WERI-Rb-1 (cell line): ENCODE measurements around the gene LMF2.

Source experiments
- DNase-seq: peaks from one replicate; pipeline ENCODE4 v3.0.0-alpha.2; 2020
- H3K27ac ChIP-seq: fragments of 250-450 bp; sonication (Bioruptor Pico); 2 replicates; pipeline ENCODE4 v1.5.1; 2020; ENCODE audit warnings: mild to moderate bottlenecking, moderate library complexity
- H3K27me3 ChIP-seq: fragments of 250-450 bp; sonication (Bioruptor Pico); 2 replicates; pipeline ENCODE4 v1.5.1; 2021; ENCODE audit warnings: mild to moderate bottlenecking, low read depth, moderate library complexity; ENCODE audit not compliant: insufficient read depth, severe bottlenecking
- H3K36me3 ChIP-seq: fragments of 250-450 bp; sonication (Bioruptor Pico); 2 replicates; pipeline ENCODE4 v1.5.1; 2020; ENCODE audit warnings: mild to moderate bottlenecking, moderate library complexity
- H3K4me3 ChIP-seq: 2 replicates; pipeline ENCODE4 v1.5.1; 2011; ENCODE audit warnings: low read depth, mild to moderate bottlenecking, control low read depth, low read length
- H3K9me3 ChIP-seq: fragments of 250-450 bp; sonication (Bioruptor Pico); 2 replicates; pipeline ENCODE4 v1.5.1; 2021; ENCODE audit warnings: mild to moderate bottlenecking, moderate library complexity; ENCODE audit not compliant: severe bottlenecking
- TF ChIP-seq, protein P1 (sequence below): IDR thresholded peaks from 2 replicates; pipeline ENCODE4 v1.5.1; 2011; ENCODE audit warnings: low read depth, mild to moderate bottlenecking, control low read depth, inconsistent platforms, low read length

The LMF2 gene

GRCh38 chr22:50460938-50461337, 46.6 kb downstream of the LMF2 start:
- peaks cover 88% of the 10 kb centered on the region for H3K36me3 ChIP-seq
- no peaks in the 10 kb centered on the region for H3K9me3 ChIP-seq
- DNase-seq: no peak
- no peak overlapping the region for H3K27ac ChIP-seq
- H3K4me3 ChIP-seq: no peak overlapping the region
- no peaks in the 10 kb centered on the region for H3K27me3 ChIP-seq
- TF ChIP-seq, protein P1, sequence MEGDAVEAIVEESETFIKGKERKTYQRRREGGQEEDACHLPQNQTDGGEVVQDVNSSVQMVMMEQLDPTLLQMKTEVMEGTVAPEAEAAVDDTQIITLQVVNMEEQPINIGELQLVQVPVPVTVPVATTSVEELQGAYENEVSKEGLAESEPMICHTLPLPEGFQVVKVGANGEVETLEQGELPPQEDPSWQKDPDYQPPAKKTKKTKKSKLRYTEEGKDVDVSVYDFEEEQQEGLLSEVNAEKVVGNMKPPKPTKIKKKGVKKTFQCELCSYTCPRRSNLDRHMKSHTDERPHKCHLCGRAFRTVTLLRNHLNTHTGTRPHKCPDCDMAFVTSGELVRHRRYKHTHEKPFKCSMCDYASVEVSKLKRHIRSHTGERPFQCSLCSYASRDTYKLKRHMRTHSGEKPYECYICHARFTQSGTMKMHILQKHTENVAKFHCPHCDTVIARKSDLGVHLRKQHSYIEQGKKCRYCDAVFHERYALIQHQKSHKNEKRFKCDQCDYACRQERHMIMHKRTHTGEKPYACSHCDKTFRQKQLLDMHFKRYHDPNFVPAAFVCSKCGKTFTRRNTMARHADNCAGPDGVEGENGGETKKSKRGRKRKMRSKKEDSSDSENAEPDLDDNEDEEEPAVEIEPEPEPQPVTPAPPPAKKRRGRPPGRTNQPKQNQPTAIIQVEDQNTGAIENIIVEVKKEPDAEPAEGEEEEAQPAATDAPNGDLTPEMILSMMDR: no peak

DNA sequence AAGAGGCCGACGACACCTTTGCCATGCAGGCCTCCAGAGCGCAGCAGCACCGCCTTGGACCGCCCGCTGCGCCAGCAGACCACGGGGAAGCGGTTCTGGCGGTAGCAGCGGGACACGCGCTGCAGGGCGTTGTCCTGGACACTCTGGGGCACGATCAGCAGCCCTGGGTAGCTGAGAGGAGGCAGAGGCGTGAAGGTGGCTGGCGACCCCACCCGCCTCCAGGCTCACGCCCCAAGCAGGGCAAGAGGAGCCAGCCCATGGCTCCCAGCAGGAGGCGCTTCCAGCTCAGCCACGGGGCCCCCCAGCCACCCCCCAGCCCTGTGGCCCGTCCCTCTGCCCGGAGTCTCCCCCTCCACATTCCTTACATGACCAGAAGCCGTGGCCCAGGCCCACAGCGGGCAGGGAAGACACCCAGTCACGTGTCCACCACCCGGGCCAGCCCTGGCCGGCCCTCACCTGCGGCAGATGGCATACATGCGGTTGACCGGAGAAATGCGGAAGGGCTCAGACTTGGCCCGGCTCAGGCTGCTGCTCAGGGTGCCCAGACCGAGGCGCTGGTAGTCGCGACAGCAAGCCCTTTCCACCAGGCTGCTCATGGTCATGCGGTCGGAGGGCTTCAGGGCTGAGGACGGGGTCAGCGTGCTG, 47.9 kb downstream of the LMF2 start:
- Histone ChIP-seq H3K27me3 (no peaks in the 10 kb centered on the region), H3K4me3 (no peak overlapping the region), H3K36me3 (peaks cover 90% of the 10 kb centered on the region), H3K9me3 (no peaks in the 10 kb centered on the region), H3K27ac (no peak overlapping the region)
- DNase-seq: no peak
- TF ChIP-seq, protein P1: peak; percentile 20; the same call in 1 of the 2 replicates

- H3K27me3 ChIP-seq: no peaks in the 10 kb centered on the region
- DNase-seq: no peak
- TF ChIP-seq, protein P1: no peak
- H3K27ac ChIP-seq: no peak overlapping the region
- H3K36me3 ChIP-seq: peaks cover 90% of the 10 kb centered on the region
- H3K4me3 ChIP-seq: no peak overlapping the region
- H3K9me3 ChIP-seq: no peaks in the 10 kb centered on the region
Observed at GRCh38 chr22:50459016-50459415, 48.5 kb downstream of the LMF2 start.

GRCh38 chr22:50456466-50457234, 50.9 kb downstream of the LMF2 start:
- DNase-seq: peak; percentile 50
- Histone ChIP-seq H3K27ac (no peak overlapping the region), H3K36me3 (peaks cover 81% of the 10 kb centered on the region), H3K27me3 (no peaks in the 10 kb centered on the region), H3K9me3 (no peaks in the 10 kb centered on the region), H3K4me3 (no peak overlapping the region)
- TF ChIP-seq, protein P1: peak; percentile 63

DNA sequence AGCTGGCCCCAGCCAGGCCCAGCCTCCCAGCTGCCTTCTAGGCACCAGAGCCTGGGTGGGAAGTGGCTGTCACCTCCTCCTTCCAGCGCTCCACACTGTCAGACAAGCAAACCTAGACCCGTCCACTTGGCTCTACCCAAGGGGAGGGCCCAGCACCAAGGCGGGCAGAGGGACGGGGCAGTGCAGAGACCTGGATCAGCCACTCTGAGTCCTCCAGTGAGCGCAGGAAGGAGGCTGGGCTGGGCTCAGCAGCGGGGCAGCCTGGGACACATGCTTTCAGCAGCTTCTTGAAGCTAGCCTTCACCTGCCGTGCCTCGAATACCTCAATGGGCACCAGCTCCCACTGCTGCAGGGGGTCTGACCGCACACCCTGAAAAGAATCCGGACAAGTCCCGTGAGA, 51.5 kb downstream of the LMF2 start:
- peaks cover 79% of the 10 kb centered on the region for H3K36me3 ChIP-seq
- H3K27ac ChIP-seq: no peak overlapping the region

More for the DNA sequence above, 51.5 kb downstream of the LMF2 start:
- TF ChIP-seq, protein P1: no peak
- no peak overlapping the region for H3K4me3 ChIP-seq
- no peaks in the 10 kb centered on the region for H3K9me3 ChIP-seq
- no peaks in the 10 kb centered on the region for H3K27me3 ChIP-seq
- no peak for DNase-seq
